ENCODE results near the gene LARP7. TPM values are rescaled to one million over a fixed set of nuclear protein-coding genes. Genes with fewer than 3 reads are reported as not detected.
"Not testable (repeated sequence)": the region's sequence is repeated elsewhere in the genome, so short reads cannot be mapped to it uniquely, and the experiment has no call there.

Gene LARP7
- polyA plus RNA-seq (2013, experiment 1 of 2), result 49.1 TPM
- 76.0 TPM for polyA plus RNA-seq (2013, experiment 2 of 2)

DNA sequence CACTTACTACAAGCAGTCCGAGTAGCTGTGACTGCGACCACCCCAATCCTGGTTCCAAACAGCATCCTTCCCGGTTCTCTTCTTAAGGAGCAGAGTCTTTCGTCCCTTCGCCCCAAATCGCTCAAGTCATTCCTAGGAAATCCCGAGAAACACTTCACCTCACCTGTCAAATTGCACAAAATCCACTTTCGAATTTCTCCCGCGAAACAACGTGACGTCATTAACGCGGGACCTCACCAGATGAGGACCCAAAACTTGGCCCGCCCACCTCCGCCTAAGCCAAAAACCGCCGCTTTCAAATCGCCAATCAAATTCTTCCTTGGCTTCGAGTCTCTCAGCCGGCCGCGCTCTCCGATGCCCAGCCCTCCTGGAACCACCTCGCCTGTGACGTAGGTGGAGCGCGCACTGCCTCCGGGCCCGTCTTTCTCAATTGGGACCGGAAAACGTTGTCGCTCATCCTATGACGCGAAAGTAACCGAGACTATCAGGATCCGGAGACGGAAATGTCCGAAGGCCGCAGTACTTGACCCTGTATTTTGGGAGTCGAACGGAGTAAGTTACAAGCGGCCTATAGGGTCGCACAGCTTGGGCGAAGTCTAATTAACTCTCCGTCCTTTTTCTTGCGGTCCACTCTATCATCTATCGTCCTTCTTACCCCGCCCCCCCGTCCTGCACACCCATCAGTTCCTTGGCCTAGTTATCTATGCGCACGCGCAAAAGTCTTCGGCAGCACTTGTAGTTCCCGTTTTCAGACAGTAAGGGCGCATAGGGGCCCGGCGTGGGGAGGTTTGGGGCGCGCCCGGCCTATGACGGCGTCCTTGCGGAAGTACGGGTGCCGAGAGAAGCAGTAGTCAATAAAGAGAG is at the start of gene LARP7, which contains the start of gene ZGRF1:
TSS of gene LARP7 (plus strand) at position 456 of the 864 bp plus-strand sequence. CDS start 7,527 bp downstream, outside the sequence.
TSS of gene ZGRF1 (minus strand) at position 222 of the 864 bp plus-strand sequence. CDS start 3,733 bp downstream, outside the sequence.
- Histone ChIP-seq H3K9me3 (ENCODE audit: control insufficient read depth, low read length) (no peaks in the 10 kb centered on the region), H3K4me1 (ENCODE audit: control insufficient read depth, insufficient read depth, low read length, poor library complexity, severe bottlenecking) (peaks cover 4% of the 10 kb centered on the region), H3K27ac (ENCODE audit: low read depth, low read length, severe bottlenecking) (peak within 1 kb of the TSS; percentile 97), H3K4me3 (ENCODE audit: extremely low read depth, insufficient read depth, low read length, poor library complexity, severe bottlenecking) (peak within 1 kb of the TSS; percentile 82), H3K36me3 (ENCODE audit: control insufficient read depth, insufficient read depth, low read length) (peaks cover 6% of the 10 kb centered on the region)
- 0% methylated on average over 60 to 63 of the region's 66 CpGs for WGBS, 2 experiments (ENCODE audit: insufficient coverage in 2 of 2)

DNA sequence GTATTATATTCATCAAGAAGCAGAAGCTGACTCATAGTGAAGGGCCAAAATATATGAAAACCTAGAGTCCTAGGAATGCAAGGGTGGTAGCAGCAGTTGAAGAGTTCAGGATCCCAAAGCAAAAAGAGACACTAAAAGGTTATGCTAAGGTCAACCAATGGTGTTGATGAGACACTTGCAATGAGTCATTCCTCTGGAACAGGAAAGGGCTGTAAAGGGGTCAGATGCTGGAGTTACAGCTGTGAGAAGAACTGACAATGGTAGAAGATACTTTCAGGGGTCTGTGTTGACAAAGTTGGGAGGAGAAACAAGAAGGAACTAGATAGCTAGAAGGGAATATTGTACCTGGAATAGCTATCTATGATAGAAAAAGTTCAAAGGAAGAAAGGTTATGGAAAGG is 47.7 kb upstream of the LARP7 start:
- no peak overlapping the region for H3K27ac ChIP-seq (ENCODE audit: low read depth, low read length, severe bottlenecking)
- peaks cover 23% of the 10 kb centered on the region for H3K36me3 ChIP-seq (ENCODE audit: control insufficient read depth, insufficient read depth, low read length)
- no peak overlapping the region for H3K4me3 ChIP-seq (ENCODE audit: extremely low read depth, insufficient read depth, low read length, poor library complexity, severe bottlenecking)
- H3K9me3 ChIP-seq (ENCODE audit: control insufficient read depth, low read length), result no peaks in the 10 kb centered on the region
- peaks cover 11% of the 10 kb centered on the region for H3K4me1 ChIP-seq (ENCODE audit: control insufficient read depth, insufficient read depth, low read length, poor library complexity, severe bottlenecking)

DNA sequence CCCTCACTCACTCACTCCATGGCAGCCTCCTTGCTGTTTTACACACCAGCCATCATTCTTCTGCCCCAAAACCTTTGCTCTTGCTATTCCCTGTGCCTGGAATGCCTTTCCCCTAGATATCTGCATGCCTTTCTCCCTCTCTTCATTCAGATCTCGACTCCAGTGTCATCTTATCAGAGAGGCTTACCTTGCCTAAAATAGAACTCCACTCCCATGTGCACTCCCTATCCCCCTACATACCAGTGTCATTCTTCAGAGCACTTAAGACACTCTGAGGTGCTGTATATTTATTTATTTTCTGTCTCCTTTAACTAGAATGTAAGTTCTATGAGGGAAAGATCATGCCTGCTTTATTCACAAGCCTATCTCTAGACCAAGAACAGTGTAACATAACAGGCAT is 45.4 kb upstream of the LARP7 start:
- no peaks in the 10 kb centered on the region for H3K9me3 ChIP-seq (ENCODE audit: control insufficient read depth, low read length)
- no peak overlapping the region for H3K27ac ChIP-seq (ENCODE audit: low read depth, low read length, severe bottlenecking)
- peaks cover 12% of the 10 kb centered on the region for H3K36me3 ChIP-seq (ENCODE audit: control insufficient read depth, insufficient read depth, low read length)
- WGBS, 2 experiments (ENCODE audit: insufficient coverage in 2 of 2), result 62% methylated on average over 1 of the region's 1 CpG; no CpG with 5 or more reads in 1 of the 2 experiments
- H3K4me1 ChIP-seq (ENCODE audit: control insufficient read depth, insufficient read depth, low read length, poor library complexity, severe bottlenecking), result peaks cover 11% of the 10 kb centered on the region
- no peak overlapping the region for H3K4me3 ChIP-seq (ENCODE audit: extremely low read depth, insufficient read depth, low read length, poor library complexity, severe bottlenecking)

DNA sequence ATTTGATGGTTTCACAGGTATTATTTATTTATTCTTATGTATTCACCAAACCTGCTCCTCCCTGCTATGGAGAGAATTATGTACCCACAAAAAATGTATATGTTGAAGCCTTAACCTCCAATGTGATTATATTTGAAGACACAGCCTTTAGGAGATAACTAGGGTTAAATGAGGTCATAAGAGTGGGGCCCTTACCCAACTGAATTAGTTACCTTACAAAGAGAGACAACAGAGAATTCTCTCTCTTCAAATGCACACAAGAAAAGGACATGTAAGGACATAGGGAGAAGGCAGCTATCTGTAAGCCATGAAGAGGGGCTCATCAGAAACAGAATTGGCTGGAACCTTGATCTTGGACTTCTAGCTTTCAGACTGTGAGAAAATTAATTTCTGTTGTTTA is 44.2 kb upstream of the LARP7 start:
- no peaks in the 10 kb centered on the region for H3K9me3 ChIP-seq (ENCODE audit: control insufficient read depth, low read length)
- no peak overlapping the region for H3K27ac ChIP-seq (ENCODE audit: low read depth, low read length, severe bottlenecking)
- peaks cover 11% of the 10 kb centered on the region for H3K4me1 ChIP-seq (ENCODE audit: control insufficient read depth, insufficient read depth, low read length, poor library complexity, severe bottlenecking)
- no peak overlapping the region for H3K4me3 ChIP-seq (ENCODE audit: extremely low read depth, insufficient read depth, low read length, poor library complexity, severe bottlenecking)
- H3K36me3 ChIP-seq (ENCODE audit: control insufficient read depth, insufficient read depth, low read length), result peaks cover 6% of the 10 kb centered on the region

DNA sequence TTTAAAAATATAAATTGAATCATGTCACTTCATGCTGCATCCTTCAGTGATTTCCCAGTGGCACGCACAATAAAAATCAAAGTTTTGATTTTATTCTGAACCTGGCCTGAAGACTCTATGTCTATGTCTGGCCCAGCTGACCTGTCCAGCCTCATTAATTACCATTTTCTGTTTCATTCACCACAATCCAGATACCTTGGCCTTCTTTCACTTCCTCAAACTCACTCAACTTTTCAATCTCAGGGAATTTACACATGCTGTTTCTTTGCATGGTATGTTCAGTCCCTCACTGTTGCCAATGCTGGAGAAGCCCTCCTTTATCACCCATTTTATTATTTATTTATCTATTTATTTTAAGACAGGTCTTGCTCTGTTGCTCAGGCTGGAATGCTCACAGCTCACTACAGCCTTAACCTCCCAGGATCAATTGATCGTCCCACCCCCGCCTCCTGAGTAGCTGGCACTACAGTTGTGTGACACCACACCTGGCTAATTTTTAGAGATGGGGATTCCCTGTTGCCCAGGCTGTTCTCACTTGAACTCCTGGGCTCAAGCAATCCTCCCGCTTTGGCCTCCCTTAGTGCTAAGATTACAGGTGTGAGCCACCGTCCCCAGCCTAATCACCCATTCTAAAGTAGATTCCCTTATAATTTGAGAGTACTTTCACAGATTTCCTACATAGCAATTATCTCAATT is 43.4 kb upstream of the LARP7 start:
- 91 to 94% methylated on average over 4 to 5 of the region's 5 CpGs for WGBS, 2 experiments (ENCODE audit: insufficient coverage in 2 of 2)
- peaks cover 9% of the 10 kb centered on the region for H3K36me3 ChIP-seq (ENCODE audit: control insufficient read depth, insufficient read depth, low read length)
- peaks cover 11% of the 10 kb centered on the region for H3K4me1 ChIP-seq (ENCODE audit: control insufficient read depth, insufficient read depth, low read length, poor library complexity, severe bottlenecking)
- H3K9me3 ChIP-seq (ENCODE audit: control insufficient read depth, low read length), result no peaks in the 10 kb centered on the region
- no peak overlapping the region for H3K27ac ChIP-seq (ENCODE audit: low read depth, low read length, severe bottlenecking)
- H3K4me3 ChIP-seq (ENCODE audit: extremely low read depth, insufficient read depth, low read length, poor library complexity, severe bottlenecking), result no peak overlapping the region

- no peaks in the 10 kb centered on the region for H3K9me3 ChIP-seq (ENCODE audit: control insufficient read depth, low read length)
- H3K4me3 ChIP-seq (ENCODE audit: extremely low read depth, insufficient read depth, low read length, poor library complexity, severe bottlenecking), result no peak overlapping the region
- no peak overlapping the region for H3K27ac ChIP-seq (ENCODE audit: low read depth, low read length, severe bottlenecking)
- H3K4me1 ChIP-seq (ENCODE audit: control insufficient read depth, insufficient read depth, low read length, poor library complexity, severe bottlenecking), result peaks cover 2% of the 10 kb centered on the region
- H3K36me3 ChIP-seq (ENCODE audit: control insufficient read depth, insufficient read depth, low read length), result peaks cover 13% of the 10 kb centered on the region
- no CpG with 5 or more reads among the region's 1 CpG for WGBS, 2 experiments (ENCODE audit: insufficient coverage in 2 of 2)
Measured at GRCh38 chr4:112594993-112595392, 42.0 kb upstream of the LARP7 start.

DNA sequence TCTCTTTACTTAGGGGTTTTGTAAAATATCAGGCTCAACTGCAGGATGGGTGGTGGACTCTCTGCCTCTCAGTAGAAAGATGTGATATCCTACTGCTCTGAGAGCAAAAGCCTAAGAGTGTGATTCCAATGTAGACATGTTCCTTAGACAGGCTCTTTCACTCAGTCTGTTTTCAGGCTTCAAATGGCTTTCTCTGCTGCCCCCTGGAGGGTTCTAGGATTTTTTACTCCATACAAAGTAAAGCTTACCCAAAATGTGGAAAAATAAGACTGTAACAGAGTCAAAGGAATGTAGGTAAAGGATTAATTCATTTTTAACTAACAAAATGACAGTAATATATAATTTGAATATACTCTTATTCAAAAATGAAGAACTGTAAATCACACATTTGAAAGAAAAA is 32.4 kb upstream of the LARP7 start:
- Histone ChIP-seq H3K9me3 (ENCODE audit: control insufficient read depth, low read length) (no peaks in the 10 kb centered on the region), H3K36me3 (ENCODE audit: control insufficient read depth, insufficient read depth, low read length) (peaks cover 46% of the 10 kb centered on the region), H3K4me1 (ENCODE audit: control insufficient read depth, insufficient read depth, low read length, poor library complexity, severe bottlenecking) (no peaks in the 10 kb centered on the region), H3K27ac (ENCODE audit: low read depth, low read length, severe bottlenecking) (no peak overlapping the region), H3K4me3 (ENCODE audit: extremely low read depth, insufficient read depth, low read length, poor library complexity, severe bottlenecking) (no peak overlapping the region)

DNA sequence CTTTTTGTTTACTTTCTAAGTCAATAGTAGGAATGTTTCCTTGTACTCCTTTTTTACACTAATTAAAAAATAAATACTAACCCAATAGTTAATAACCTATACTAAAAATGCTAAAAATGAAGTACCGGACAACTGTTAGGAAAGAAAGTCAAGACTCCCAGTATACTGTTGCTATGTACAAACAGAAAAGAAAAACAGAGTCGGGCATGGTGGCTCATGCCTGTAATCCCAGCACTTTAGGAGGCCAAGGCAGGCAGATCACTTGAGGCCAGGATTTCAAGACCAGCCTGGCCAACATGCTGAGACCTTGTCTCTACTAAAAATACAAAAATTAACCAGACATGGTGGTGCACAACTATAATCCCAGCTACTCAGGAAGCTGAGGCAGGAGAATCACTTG is 24.1 kb upstream of the LARP7 start:
- H3K9me3 ChIP-seq (ENCODE audit: control insufficient read depth, low read length); H3K4me1 ChIP-seq (ENCODE audit: control insufficient read depth, insufficient read depth, low read length, poor library complexity, severe bottlenecking); H3K4me3 ChIP-seq (ENCODE audit: extremely low read depth, insufficient read depth, low read length, poor library complexity, severe bottlenecking); H3K27ac ChIP-seq (ENCODE audit: low read depth, low read length, severe bottlenecking): not testable (repeated sequence)
- 95 to 100% methylated on average over 1 to 2 of the region's 2 CpGs for WGBS, 2 experiments (ENCODE audit: insufficient coverage in 2 of 2)
- peaks cover 51% of the 10 kb centered on the region for H3K36me3 ChIP-seq (ENCODE audit: control insufficient read depth, insufficient read depth, low read length)

DNA sequence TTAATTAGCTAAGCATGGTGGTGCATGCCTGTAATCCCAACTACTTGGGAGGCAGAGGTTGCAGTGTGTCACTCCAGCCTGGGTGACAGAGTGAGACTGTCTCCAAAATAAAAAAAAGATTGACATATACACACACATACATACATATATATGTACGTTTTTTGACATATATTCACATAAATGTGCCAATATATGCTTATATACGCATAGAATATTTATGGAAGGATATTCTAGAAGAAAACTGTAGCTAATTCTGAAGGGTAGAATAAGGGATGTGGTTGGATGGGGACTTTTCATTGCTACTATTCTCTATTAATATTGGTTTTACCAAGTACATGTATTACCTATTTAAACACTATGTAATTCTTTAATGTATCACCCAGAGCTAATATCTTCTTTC is 20.0 kb upstream of the LARP7 start:
- Histone ChIP-seq H3K27ac (ENCODE audit: low read depth, low read length, severe bottlenecking) (no peak overlapping the region), H3K9me3 (ENCODE audit: control insufficient read depth, low read length) (no peaks in the 10 kb centered on the region), H3K4me1 (ENCODE audit: control insufficient read depth, insufficient read depth, low read length, poor library complexity, severe bottlenecking) (no peaks in the 10 kb centered on the region), H3K4me3 (ENCODE audit: extremely low read depth, insufficient read depth, low read length, poor library complexity, severe bottlenecking) (no peak overlapping the region), H3K36me3 (ENCODE audit: control insufficient read depth, insufficient read depth, low read length) (peaks cover 43% of the 10 kb centered on the region)
- no CpG with 5 or more reads among the region's 2 CpGs for WGBS, 2 experiments (ENCODE audit: insufficient coverage in 2 of 2)

GRCh38 chr4:112626228-112626627 is 10.7 kb upstream of the LARP7 start:
- Histone ChIP-seq H3K9me3 (ENCODE audit: control insufficient read depth, low read length) (no peaks in the 10 kb centered on the region), H3K27ac (ENCODE audit: low read depth, low read length, severe bottlenecking) (no peak overlapping the region), H3K36me3 (ENCODE audit: control insufficient read depth, insufficient read depth, low read length) (peaks cover 51% of the 10 kb centered on the region), H3K4me1 (ENCODE audit: control insufficient read depth, insufficient read depth, low read length, poor library complexity, severe bottlenecking) (no peaks in the 10 kb centered on the region), H3K4me3 (ENCODE audit: extremely low read depth, insufficient read depth, low read length, poor library complexity, severe bottlenecking) (no peak overlapping the region)
- 83 to 100% methylated on average over 2 of the region's 4 CpGs for WGBS, 2 experiments (ENCODE audit: insufficient coverage in 2 of 2)
